Endodermal cell (in vitro differentiated cells): ENCODE measurements around the gene MYEF2. TPM values are rescaled to one million over a fixed set of nuclear protein-coding genes. Genes with fewer than 3 reads are reported as not detected.

Experiments used
- DNase-seq: peaks from one replicate; pipeline ENCODE4 v3.0.0-alpha.2; 2017
- H3K27ac ChIP-seq: 2 replicates; pipeline ENCODE4 v1.5.1; 2013; ENCODE audit warnings: mild to moderate bottlenecking, low read depth, low read length, moderate library complexity
- H3K27me3 ChIP-seq: 2 replicates; pipeline ENCODE4 v1.6.1; 2013; ENCODE audit warnings: mild to moderate bottlenecking, low read length, moderate library complexity; ENCODE audit not compliant: insufficient read depth, control insufficient read depth, poor library complexity, severe bottlenecking
- H3K36me3 ChIP-seq: 2 replicates; pipeline ENCODE4 v1.7.0; 2013; ENCODE audit warnings: mild to moderate bottlenecking, low read length, moderate library complexity; ENCODE audit not compliant: control insufficient read depth, insufficient read depth
- H3K4me1 ChIP-seq: one replicate; pipeline ENCODE4 v1.7.0; 2013; ENCODE audit warnings: low read length; ENCODE audit not compliant: control insufficient read depth, insufficient read depth
- H3K4me3 ChIP-seq: 2 replicates; pipeline ENCODE4 v1.5.1; 2013; ENCODE audit warnings: mild to moderate bottlenecking, low read length, moderate library complexity
- H3K9ac ChIP-seq: 2 replicates; pipeline ENCODE4 v1.6.1; 2013; ENCODE audit warnings: mild to moderate bottlenecking, low read length, moderate library complexity; ENCODE audit not compliant: poor library complexity, severe bottlenecking; ENCODE audit errors: extremely low read depth
- H3K9me3 ChIP-seq: 2 replicates; pipeline ENCODE4 v1.6.1; 2013; ENCODE audit warnings: mild to moderate bottlenecking, low read length, moderate library complexity; ENCODE audit not compliant: control insufficient read depth
- H3K27ac Mint-ChIP-seq: 2 replicates; pipeline ENCODE4 v1.8.0; 2020; ENCODE audit warnings: mixed read lengths
- H3K27me3 Mint-ChIP-seq: 2 replicates; pipeline ENCODE4 v1.8.0; 2021; ENCODE audit warnings: mild to moderate bottlenecking, mixed read lengths; ENCODE audit not compliant: insufficient read depth
- H3K36me3 Mint-ChIP-seq: 2 replicates; pipeline ENCODE4 v1.8.0; 2020; ENCODE audit warnings: low read depth, mixed read lengths
- H3K4me1 Mint-ChIP-seq: 2 replicates; pipeline ENCODE4 v1.8.0; 2020; ENCODE audit warnings: mixed read lengths
- H3K4me3 Mint-ChIP-seq: 2 replicates; pipeline ENCODE4 v1.8.0; 2020; ENCODE audit warnings: mild to moderate bottlenecking, moderate library complexity, mixed read lengths
- H3K9me3 Mint-ChIP-seq: 2 replicates; pipeline ENCODE4 v1.8.0; 2020; ENCODE audit warnings: mild to moderate bottlenecking, mixed read lengths
- WGBS, 2 experiments: methylation state at CpG; one replicate each; pipeline versions ENCODE4 v1.1.5 to v1.1.7; 2013; ENCODE audit warnings: missing lambda C conversion rate in 2 of 2, mixed read lengths in 1 of 2; ENCODE audit not compliant: insufficient coverage in 1 of 2, insufficient read length in 1 of 2; 5-methylcytosine and 5-hydroxymethylcytosine counted together
- total RNA-seq, 2 donors: library from RNA; stranded (reverse); fragmentation: NEBNext Ultra II Directional in 1 of 2; extraction: Animal tissue kit (Norgen Biotek cat#: 25700) in 1 of 2; gene quantifications; 2 replicates in 1 of 2; 3 replicates in 1 of 2; pipeline ENCODE4 v1.2.1, GENCODE V29; 2021
- TF ChIP-seq, protein P1 (sequence below): fragments of 200-600 bp; sonication (generic); conservative IDR thresholded peaks from 2 replicates; pipeline ENCODE4 v1.5.0; 2021; ENCODE audit warnings: antibody characterized with exemption, mild to moderate bottlenecking

MYEF2 gene
- total RNA-seq, 2 donors from 2014 or later = 58.2 to 91.2 TPM

DNA sequence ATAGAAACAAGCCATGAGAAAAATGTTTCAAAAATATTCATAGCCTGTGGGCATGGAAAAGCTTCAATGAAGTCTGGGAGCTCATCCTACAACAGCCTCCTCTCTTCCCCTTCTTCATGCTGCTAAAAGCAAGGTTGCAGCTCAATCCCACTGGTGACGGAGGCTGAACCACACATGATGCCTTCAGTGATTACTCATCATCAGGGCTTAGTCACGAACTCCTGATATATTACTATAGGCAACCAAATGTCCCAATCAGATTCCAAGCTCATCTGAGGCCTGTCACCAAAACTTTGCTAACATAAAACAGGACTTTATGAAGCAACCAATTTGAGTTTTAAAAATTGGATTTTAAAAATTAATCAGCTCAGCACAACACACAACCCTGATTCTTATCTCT is 81.3 kb downstream of the MYEF2 start:
- H3K4me3 Mint-ChIP-seq = no peak overlapping the region
- no peak overlapping the region for H3K27ac Mint-ChIP-seq
- TF ChIP-seq, protein P1, sequence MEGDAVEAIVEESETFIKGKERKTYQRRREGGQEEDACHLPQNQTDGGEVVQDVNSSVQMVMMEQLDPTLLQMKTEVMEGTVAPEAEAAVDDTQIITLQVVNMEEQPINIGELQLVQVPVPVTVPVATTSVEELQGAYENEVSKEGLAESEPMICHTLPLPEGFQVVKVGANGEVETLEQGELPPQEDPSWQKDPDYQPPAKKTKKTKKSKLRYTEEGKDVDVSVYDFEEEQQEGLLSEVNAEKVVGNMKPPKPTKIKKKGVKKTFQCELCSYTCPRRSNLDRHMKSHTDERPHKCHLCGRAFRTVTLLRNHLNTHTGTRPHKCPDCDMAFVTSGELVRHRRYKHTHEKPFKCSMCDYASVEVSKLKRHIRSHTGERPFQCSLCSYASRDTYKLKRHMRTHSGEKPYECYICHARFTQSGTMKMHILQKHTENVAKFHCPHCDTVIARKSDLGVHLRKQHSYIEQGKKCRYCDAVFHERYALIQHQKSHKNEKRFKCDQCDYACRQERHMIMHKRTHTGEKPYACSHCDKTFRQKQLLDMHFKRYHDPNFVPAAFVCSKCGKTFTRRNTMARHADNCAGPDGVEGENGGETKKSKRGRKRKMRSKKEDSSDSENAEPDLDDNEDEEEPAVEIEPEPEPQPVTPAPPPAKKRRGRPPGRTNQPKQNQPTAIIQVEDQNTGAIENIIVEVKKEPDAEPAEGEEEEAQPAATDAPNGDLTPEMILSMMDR = no peak
- Histone ChIP-seq H3K27me3 (no peaks in the 10 kb centered on the region), H3K27ac (no peak overlapping the region), H3K9ac (no peak overlapping the region), H3K4me1 (no peaks in the 10 kb centered on the region), H3K9me3 (no peaks in the 10 kb centered on the region), H3K4me3 (no peak overlapping the region), H3K36me3 (no peaks in the 10 kb centered on the region)
- no peaks in the 10 kb centered on the region for H3K4me1 Mint-ChIP-seq
- H3K36me3 Mint-ChIP-seq = no peaks in the 10 kb centered on the region
- WGBS, 2 experiments = 94 to 100% methylated on average over 1 to 2 of the region's 2 CpGs
- H3K27me3 Mint-ChIP-seq = no peaks in the 10 kb centered on the region
- DNase-seq = no peak
- H3K9me3 Mint-ChIP-seq = no peaks in the 10 kb centered on the region

- Histone ChIP-seq H3K27ac (no peak overlapping the region), H3K9me3 (no peaks in the 10 kb centered on the region), H3K4me1 (no peaks in the 10 kb centered on the region), H3K9ac (no peak overlapping the region), H3K27me3 (no peaks in the 10 kb centered on the region), H3K4me3 (no peak overlapping the region), H3K36me3 (no peaks in the 10 kb centered on the region)
- no peaks in the 10 kb centered on the region for H3K36me3 Mint-ChIP-seq
- no peak overlapping the region for H3K27ac Mint-ChIP-seq
- no peaks in the 10 kb centered on the region for H3K4me1 Mint-ChIP-seq
- no peak overlapping the region for H3K4me3 Mint-ChIP-seq
- H3K9me3 Mint-ChIP-seq = no peaks in the 10 kb centered on the region
- TF ChIP-seq, protein P1 = no peak
- no peak for DNase-seq
- H3K27me3 Mint-ChIP-seq = no peaks in the 10 kb centered on the region
- 91 to 100% methylated on average over 2 to 3 of the region's 4 CpGs for WGBS, 2 experiments
Measured at GRCh38 chr15:48096355-48096786, 81.7 kb downstream of the MYEF2 start.

DNA sequence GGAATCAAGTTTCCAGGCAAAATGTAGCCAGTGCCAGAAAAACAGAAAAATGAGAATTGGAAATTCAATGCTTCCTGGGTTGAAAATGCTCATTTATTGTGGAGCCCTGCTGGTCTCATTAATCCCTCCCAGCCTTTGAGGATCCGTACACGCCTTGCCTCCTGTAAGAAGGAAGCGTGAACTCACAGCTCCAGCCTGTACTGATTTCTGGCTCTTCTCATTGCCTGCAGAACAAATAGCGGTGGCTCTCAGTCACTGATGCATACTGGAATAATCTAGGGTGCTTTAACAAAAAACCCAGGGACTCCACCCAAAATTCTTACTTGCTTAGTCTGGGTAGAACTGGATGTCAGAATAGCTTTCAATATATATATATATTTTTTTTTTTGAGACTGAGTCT is 86.6 kb downstream of the MYEF2 start:
- DNase-seq = no peak
- Mint-ChIP-seq H3K4me1 (no peaks in the 10 kb centered on the region), H3K27me3 (no peaks in the 10 kb centered on the region), H3K9me3 (peaks cover 16% of the 10 kb centered on the region), H3K4me3 (no peak overlapping the region), H3K36me3 (no peaks in the 10 kb centered on the region), H3K27ac (no peak overlapping the region)
- Histone ChIP-seq H3K27ac (no peak overlapping the region), H3K9me3 (peaks cover 17% of the 10 kb centered on the region), H3K9ac (no peak overlapping the region), H3K36me3 (no peaks in the 10 kb centered on the region), H3K4me3 (no peak overlapping the region), H3K27me3 (no peaks in the 10 kb centered on the region), H3K4me1 (no peaks in the 10 kb centered on the region)
- 93% methylated on average over 2 to 4 of the region's 4 CpGs for WGBS, 2 experiments
- TF ChIP-seq, protein P1 = no peak
